HFF-Myc (cell line): ENCODE results near the gene FHIT.

ENCODE experiments used
- DNase-seq: peaks from one replicate; pipeline ENCODE4 v3.0.0-alpha.2; 2011; ENCODE audit warnings: low read depth; ENCODE audit errors: extremely low read depth
- H3K4me3 ChIP-seq: replicated peaks from 2 replicates; pipeline ENCODE4 v1.5.1; 2011; ENCODE audit warnings: low read depth, mild to moderate bottlenecking, control low read depth, low read length
- CTCF ChIP-seq: IDR thresholded peaks from 2 replicates; pipeline ENCODE4 v1.5.1; 2012; ENCODE audit warnings: mild to moderate bottlenecking, low read depth, low read length, control low read depth; ENCODE audit errors: missing control alignments

Gene FHIT

GRCh38 chr3:61233746-61234145 is 17.5 kb downstream of the FHIT start:
- no peak for TF ChIP-seq CTCF
- no peak for DNase-seq
- H3K4me3 ChIP-seq, result no peak overlapping the region

DNA sequence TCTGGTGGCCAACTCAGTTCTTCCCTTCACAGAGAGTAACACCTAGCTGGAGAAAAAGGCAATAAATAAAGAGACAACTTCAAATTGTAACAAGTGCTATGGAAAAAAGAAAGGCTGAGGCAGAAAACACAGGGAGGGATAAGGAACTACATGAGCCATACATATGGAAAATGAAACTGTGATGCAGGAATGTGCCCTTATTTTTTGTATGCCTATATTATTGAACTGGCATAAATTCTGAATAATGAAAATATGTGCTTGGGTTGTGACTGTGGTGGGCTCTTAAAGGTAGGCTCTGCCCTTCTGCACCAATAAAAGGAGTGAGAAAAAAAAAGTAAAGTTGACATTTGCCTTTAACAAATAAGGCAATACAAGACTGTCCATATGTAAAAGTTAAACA is 19.6 kb downstream of the FHIT start:
- no peak for DNase-seq
- TF ChIP-seq CTCF, result no peak
- no peak overlapping the region for H3K4me3 ChIP-seq

DNA sequence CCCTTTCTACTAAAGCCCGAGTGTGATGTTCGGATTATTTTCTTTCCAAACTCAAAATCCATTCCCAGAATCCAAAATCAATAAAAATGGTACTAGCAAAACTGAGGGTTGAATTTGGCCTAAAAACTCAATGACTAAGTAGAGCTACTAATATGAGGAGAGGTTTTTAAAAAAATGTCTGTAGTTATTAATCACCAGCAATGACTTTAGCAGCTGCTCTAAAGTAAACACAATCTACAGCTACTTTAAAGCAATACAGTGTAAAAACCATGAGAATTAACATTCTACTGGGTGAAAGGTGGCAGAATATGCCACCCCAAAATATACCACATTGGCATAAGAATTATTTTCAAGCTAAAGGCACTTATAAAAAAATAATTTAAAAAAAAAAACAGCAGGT is 23.5 kb downstream of the FHIT start:
- DNase-seq, result no peak
- no peak overlapping the region for H3K4me3 ChIP-seq
- no peak for TF ChIP-seq CTCF

DNA sequence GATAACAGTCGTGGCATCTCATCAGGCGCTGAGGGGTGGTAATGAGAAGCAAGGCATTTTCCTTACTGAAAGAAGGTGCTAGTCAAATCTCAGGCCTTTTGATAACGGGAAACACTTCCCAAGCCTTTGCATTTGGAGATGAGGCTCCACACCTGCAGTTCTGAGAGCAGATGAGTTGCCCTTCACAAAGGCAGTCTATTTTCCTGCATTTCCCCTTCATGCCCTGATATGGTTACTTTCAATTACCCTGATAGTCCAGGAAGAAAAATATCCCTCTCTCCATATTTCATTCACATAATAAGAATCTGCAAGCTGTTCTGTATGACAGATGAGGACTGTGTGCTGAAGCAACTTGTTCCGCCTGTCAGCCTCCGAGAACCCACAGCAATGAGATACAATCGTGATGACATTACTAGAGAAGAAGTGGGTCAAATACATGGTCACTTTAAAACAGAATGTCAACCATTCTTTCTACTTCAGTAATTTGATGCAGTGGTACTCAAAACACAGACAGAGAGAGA is 25.0 kb downstream of the FHIT start:
- TF ChIP-seq CTCF, result no peak
- no peak overlapping the region for H3K4me3 ChIP-seq
- DNase-seq, result no peak

- DNase-seq, result no peak
- TF ChIP-seq CTCF, result no peak
- H3K4me3 ChIP-seq, result no peak overlapping the region
Measured at GRCh38 chr3:61224823-61225222, 26.4 kb downstream of the FHIT start.

DNA sequence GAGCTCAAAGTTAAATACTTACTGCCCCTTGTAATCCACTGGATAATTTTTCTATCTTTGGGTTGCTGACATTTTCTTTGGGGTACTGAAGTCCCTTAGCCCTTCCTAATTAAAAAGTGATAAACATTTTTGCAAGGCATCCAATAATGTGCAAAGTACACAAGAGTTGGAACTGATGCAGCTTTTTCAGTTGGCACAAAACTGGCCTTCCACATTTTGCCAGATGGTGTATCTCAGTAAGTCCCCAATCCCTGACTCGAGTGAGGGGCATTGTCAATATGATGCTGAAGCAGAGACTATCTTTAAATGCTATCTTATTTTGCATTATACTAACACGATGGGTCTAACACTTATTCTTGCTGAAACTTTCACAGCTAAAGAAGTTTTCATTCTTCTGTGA is 27.8 kb downstream of the FHIT start:
- H3K4me3 ChIP-seq, result no peak overlapping the region
- no peak for TF ChIP-seq CTCF
- DNase-seq, result no peak

DNA sequence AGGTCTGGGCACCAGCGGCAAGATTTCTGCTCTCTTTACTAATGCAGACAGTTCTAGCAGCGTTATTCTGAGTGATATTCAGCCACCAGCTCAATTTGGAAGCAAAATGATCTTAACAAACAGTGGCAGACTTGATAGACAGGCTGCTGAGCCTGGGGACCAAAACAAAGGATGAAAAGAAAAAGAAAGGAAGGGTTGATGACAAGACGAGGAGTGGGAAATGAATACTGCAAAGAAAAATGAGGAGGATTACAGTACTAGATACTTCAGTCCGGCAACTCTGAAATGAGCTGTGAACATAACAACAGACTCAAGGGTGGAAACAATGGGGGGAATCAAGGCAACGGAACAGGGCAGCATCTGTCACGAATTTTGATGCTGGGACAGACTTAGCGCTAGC is 28.8 kb downstream of the FHIT start:
- DNase-seq, result no peak
- TF ChIP-seq CTCF, result no peak
- no peak overlapping the region for H3K4me3 ChIP-seq
